HG03432 (cell line): ENCODE results near the gene POU2F1.

ENCODE experiments used
- ATAC-seq: cut with Tn5 transposase; IDR thresholded peaks from one replicate; pipeline ENCODE4 v1.9.1; 2021; ENCODE audit warnings: mild to moderate bottlenecking, moderate library complexity; ENCODE audit not compliant: unreplicated experiment

Gene POU2F1

GRCh38 chr1:167457936-167458584 is 237.4 kb downstream of the POU2F1 start:
- no peak for ATAC-seq

GRCh38 chr1:167460836-167461235 is 240.2 kb downstream of the POU2F1 start:
- no peak for ATAC-seq

DNA sequence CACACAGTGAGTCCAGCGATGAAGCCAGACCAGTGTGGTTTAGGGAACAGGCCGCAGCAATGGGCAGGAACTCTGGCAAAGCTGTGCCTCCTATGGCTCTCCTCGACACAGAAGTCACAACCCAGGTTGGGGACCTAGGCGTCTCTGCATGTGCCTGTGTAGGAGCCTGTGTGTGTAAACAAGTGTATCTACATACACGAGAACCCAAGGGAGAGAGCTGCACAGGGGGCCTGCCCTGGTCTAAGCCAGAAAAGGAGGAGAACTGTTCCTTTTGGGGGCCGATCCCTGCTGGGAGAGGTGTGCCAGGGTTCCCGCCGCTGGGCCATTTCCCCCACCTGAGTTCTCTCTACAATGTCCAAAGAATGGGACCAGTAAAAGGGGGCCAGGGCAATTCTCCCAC is 241.7 kb downstream of the POU2F1 start:
- ATAC-seq, result no peak

- ATAC-seq, result no peak
These were observed 242.4 kb downstream of the POU2F1 start for GRCh38 chr1:167463080-167463479.

- ATAC-seq, result no peak
These were observed 243.3 kb downstream of the POU2F1 start for GRCh38 chr1:167463875-167464575.

DNA sequence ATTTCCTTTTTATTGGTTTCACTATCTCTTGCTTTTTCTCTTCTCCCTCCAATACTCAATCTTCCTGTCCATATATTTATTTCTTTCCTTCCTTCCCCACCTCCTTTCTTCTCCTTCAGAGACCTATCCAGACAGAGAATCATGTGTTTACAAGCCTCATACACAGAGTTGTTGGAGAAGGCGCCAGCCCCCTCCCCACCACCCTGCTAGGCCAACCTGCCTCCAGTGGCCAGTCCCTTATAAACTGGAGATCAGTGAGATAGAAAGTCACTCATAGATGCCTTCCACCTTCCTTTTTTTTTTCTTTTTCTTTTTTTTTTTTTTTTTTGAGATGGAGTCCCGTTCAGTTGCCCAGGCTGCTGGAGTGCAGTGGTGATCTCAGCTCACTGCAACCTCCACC is 244.3 kb downstream of the POU2F1 start:
- ATAC-seq, result no peak

GRCh38 chr1:167465743-167466142 is 245.1 kb downstream of the POU2F1 start:
- ATAC-seq, result no peak

DNA sequence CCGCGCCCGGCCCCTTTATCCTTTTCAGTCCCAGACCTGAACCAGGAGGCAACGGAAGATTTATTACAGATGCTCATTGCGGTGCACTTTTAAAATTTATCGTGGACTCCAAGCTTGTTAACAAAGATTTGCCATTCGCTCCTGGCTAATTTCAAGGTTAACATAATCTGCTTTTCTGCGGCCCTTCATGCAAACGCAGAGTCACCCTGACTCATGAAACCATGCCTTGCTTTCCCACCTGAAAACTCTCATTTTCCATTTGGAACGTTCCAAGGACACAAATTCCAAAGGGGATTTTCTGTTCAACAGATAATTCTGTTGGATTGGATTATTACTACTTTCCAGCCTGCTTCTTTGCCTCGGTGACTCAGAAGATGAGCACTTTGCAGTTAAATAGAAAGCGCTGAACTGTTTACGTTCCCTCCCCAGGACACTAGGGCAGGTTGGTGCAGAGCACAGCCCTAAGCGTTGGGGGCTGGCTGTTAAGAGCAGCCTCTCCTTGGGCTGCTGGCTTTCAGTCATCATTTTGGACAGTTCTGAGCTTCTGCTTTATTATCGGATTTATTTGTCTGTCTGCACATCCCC is 246.5 kb downstream of the POU2F1 start:
- ATAC-seq, result no peak

DNA sequence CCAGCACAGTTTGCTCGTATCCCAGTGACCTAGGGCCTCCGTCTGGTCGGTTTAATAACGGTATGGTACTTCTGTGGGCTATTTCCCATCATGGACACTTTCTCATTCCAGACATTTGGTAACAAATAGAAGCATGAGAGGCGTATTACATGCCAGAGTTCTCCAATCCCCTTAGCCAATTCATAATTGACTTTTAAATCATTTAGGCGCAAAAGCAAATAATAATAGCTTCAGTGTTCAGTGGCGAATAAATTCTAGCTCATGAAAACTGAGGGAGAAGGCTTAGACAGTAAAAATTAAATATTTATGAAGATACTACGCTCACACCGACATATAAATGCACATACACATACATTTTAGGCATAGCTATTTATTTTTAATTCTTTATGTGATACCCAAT is 247.1 kb downstream of the POU2F1 start:
- no peak for ATAC-seq

- ATAC-seq, result no peak
These were observed 248.7 kb downstream of the POU2F1 start for GRCh38 chr1:167469280-167469965.

DNA sequence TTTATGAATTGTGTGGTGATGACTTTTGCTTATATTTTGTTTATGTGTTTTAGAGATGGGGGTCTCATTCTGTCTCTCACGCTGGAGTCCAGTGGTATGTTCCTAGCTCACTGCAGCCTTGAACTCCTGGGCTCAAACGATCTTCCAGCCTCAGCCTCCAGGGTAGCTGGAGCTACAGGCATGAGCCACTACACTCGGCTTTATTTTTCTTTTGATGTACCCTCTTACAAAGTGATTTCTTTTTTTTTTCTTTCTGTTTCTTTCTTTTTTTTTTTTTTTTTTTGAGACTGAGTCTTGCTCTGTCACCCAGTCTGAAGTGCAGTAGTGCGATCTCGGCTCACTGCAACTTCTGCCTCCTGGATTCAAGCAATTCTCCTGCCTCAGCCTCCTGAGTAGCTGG is 250.9 kb downstream of the POU2F1 start:
- no peak for ATAC-seq

- ATAC-seq, result no peak
These were observed 252.3 kb downstream of the POU2F1 start for GRCh38 chr1:167472752-167473521.

DNA sequence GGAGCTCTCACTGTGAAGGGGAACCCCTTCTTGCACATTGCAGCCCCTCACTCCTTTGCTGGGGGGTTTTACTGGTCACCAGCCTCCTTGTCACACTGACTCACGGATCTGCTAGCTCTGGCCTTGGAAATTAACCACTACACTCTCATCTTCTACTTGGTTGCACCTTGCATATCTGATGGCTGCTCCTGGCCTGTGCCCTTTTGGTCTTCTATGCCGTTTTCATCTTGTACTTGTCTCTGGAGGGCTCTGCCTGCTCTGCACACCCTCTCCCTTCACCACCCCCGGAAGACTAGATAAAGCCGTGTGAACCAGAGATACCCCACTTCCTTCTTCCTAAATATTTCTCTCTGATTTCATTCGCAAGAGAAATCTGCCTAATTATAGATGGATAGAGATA is 253.1 kb downstream of the POU2F1 start:
- ATAC-seq, result no peak

DNA sequence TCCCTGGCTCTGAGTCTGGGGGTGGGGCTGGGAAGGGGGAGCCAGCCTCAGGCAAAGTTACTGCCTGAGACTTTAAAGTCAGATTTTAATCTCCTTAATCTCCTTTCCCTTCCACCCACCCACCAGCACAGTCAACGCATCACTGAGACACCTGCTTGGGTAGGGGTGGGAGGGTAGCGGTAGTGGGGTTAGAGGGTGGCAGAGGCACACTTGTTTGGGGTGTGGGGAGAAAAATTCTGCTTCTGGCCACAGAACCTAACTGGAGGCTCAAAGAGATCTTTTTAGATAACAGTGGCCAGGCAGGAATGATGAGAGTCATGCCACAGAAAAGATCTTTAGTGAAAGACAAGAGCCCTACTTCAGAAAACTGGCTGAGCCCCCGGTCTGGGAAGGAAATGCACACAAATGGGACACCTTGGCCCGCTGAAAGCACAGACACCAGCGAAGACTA is 253.5 kb downstream of the POU2F1 start:
- ATAC-seq, result no peak

DNA sequence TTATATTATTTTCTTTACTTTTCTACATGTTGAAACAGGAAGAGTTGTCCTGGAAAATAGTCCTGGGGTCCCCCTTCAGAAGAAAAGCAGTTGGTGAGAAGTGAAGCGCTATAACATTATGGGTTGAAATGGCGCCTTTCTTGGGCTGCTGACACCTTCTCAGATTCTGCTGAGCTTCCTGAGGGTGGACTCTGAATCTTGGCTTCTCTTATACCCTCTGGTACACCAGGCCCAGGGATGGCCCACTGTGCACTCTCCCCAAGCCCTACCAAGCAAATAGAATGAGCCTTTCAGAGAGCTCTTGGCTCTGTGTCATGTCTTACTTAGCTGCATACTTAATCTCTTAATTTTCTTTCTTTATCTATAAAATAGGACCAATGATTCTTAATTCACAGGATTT is 255.4 kb downstream of the POU2F1 start:
- no peak for ATAC-seq
